ENCODE results near the gene PDE4B.

PDE4B gene

GRCh38 chr1:65991694-65992093, 199.0 kb downstream of the PDE4B start:
- H3K4me1 ChIP-seq (ENCODE audit: insufficient read depth, low read length, poor library complexity, severe bottlenecking): no peaks in the 10 kb centered on the region
- no peak overlapping the region for H3K4me3 ChIP-seq (ENCODE audit: low read length, poor library complexity, severe bottlenecking)
- H4K20me1 ChIP-seq (ENCODE audit: insufficient read depth, low read length, poor library complexity, severe bottlenecking): no peaks in the 10 kb centered on the region
- H3K4me2 ChIP-seq (ENCODE audit: low read depth, low read length, poor library complexity, severe bottlenecking): no peak overlapping the region
- H3K9me3 ChIP-seq (ENCODE audit: insufficient read depth, low read depth, low read length): no peaks in the 10 kb centered on the region
- no peaks in the 10 kb centered on the region for H3F3A ChIP-seq (ENCODE audit: low read depth)
- TF ChIP-seq CTCF (conservative IDR thresholded peaks at IDR 0.05; ENCODE audit: low read length) (no peak), EZH2phosphoT487 (IDR thresholded peaks at IDR 0.05; ENCODE audit: borderline replicate concordance) (no peak)
- no peaks in the 10 kb centered on the region for H3K79me2 ChIP-seq (ENCODE audit: insufficient read depth, low read length)
- H3K36me3 ChIP-seq (ENCODE audit: insufficient read depth, low read length): no peaks in the 10 kb centered on the region
- H3K27me3 ChIP-seq (ENCODE audit: insufficient read depth, low read length, poor library complexity, severe bottlenecking): no peaks in the 10 kb centered on the region
- no peak overlapping the region for H3K9ac ChIP-seq (ENCODE audit: low read depth, low read length, poor library complexity, severe bottlenecking)
- no peak overlapping the region for H2AFZ ChIP-seq (ENCODE audit: low read length)
- no peaks in the 10 kb centered on the region for H3K9me2 ChIP-seq (replicated peaks; ENCODE audit: low read depth, low read length)

GRCh38 chr1:65992165-65992821, 199.6 kb downstream of the PDE4B start:
- Histone ChIP-seq H3K36me3 (ENCODE audit: insufficient read depth, low read length) (no peaks in the 10 kb centered on the region), H3K4me2 (ENCODE audit: low read depth, low read length, poor library complexity, severe bottlenecking) (no peak overlapping the region), H3K9ac (ENCODE audit: low read depth, low read length, poor library complexity, severe bottlenecking) (no peak overlapping the region), H3K27me3 (ENCODE audit: insufficient read depth, low read length, poor library complexity, severe bottlenecking) (no peaks in the 10 kb centered on the region), H2AFZ (ENCODE audit: low read length) (no peak overlapping the region), H3K9me2 (replicated peaks; ENCODE audit: low read depth, low read length) (no peaks in the 10 kb centered on the region), H3F3A (ENCODE audit: low read depth) (no peaks in the 10 kb centered on the region), H3K4me3 (ENCODE audit: low read length, poor library complexity, severe bottlenecking) (no peak overlapping the region), H4K20me1 (ENCODE audit: insufficient read depth, low read length, poor library complexity, severe bottlenecking) (no peaks in the 10 kb centered on the region), H3K79me2 (ENCODE audit: insufficient read depth, low read length) (no peaks in the 10 kb centered on the region), H3K9me3 (ENCODE audit: insufficient read depth, low read depth, low read length) (no peaks in the 10 kb centered on the region), H3K4me1 (ENCODE audit: insufficient read depth, low read length, poor library complexity, severe bottlenecking) (no peaks in the 10 kb centered on the region)
- TF ChIP-seq EZH2phosphoT487 (IDR thresholded peaks at IDR 0.05; ENCODE audit: borderline replicate concordance) (no peak), CTCF (conservative IDR thresholded peaks at IDR 0.05; ENCODE audit: low read length) (no peak)

GRCh38 chr1:65992831-65993271, 200.2 kb downstream of the PDE4B start:
- Histone ChIP-seq H3K4me2 (ENCODE audit: low read depth, low read length, poor library complexity, severe bottlenecking) (no peak overlapping the region), H3K9me3 (ENCODE audit: insufficient read depth, low read depth, low read length) (no peaks in the 10 kb centered on the region), H3K4me3 (ENCODE audit: low read length, poor library complexity, severe bottlenecking) (no peak overlapping the region), H3K27me3 (ENCODE audit: insufficient read depth, low read length, poor library complexity, severe bottlenecking) (no peaks in the 10 kb centered on the region), H4K20me1 (ENCODE audit: insufficient read depth, low read length, poor library complexity, severe bottlenecking) (no peaks in the 10 kb centered on the region), H3F3A (ENCODE audit: low read depth) (no peaks in the 10 kb centered on the region), H3K79me2 (ENCODE audit: insufficient read depth, low read length) (no peaks in the 10 kb centered on the region), H3K36me3 (ENCODE audit: insufficient read depth, low read length) (no peaks in the 10 kb centered on the region), H3K4me1 (ENCODE audit: insufficient read depth, low read length, poor library complexity, severe bottlenecking) (no peaks in the 10 kb centered on the region), H3K9ac (ENCODE audit: low read depth, low read length, poor library complexity, severe bottlenecking) (no peak overlapping the region), H3K9me2 (replicated peaks; ENCODE audit: low read depth, low read length) (no peaks in the 10 kb centered on the region), H2AFZ (ENCODE audit: low read length) (no peak overlapping the region)
- no peak for TF ChIP-seq EZH2phosphoT487 (IDR thresholded peaks at IDR 0.05; ENCODE audit: borderline replicate concordance)
- no peak for TF ChIP-seq CTCF (conservative IDR thresholded peaks at IDR 0.05; ENCODE audit: low read length)

Measured in Loucy (cell line).